Left lung (tissue), 10 donors: ENCODE measurements around the gene RPS6KA4. TPM values are rescaled to one million over a fixed set of nuclear protein-coding genes. Genes with fewer than 3 reads are reported as not detected.

Experiments used
- ATAC-seq: fragments of 200-7000 bp; cut with Tn5 transposase; one replicate; pipeline ENCODE4 v1.9.1; 2020; ENCODE audit warnings: moderate library complexity
- DNase-seq, 4 donors: peaks; one replicate each; pipeline ENCODE4 v3.0.0-alpha.2; 2013 to 2020
- H3K27ac ChIP-seq, 2 donors: fragments of 200-600 bp; sonication (generic) in 1 of 2; one replicate each; pipeline versions ENCODE4 v1.5.0 to v1.8.0; 2020 to 2021
- H3K27me3 ChIP-seq, 2 donors: fragments of 200-600 bp; sonication (generic) in 1 of 2; one replicate each; pipeline versions ENCODE4 v1.5.0 to v1.8.0; 2020 to 2021
- H3K36me3 ChIP-seq, 2 donors: fragments of 200-600 bp; sonication (generic) in 1 of 2; one replicate each; pipeline versions ENCODE4 v1.5.0 to v1.8.0; 2020 to 2021
- H3K4me1 ChIP-seq, 2 donors: fragments of 200-600 bp; one replicate each; pipeline ENCODE4 v1.8.0; 2021
- H3K4me3 ChIP-seq, 2 donors: fragments of 200-600 bp; sonication (generic) in 1 of 2; one replicate each; pipeline versions ENCODE4 v1.5.0 to v1.8.0; 2020 to 2021; ENCODE audit warnings: mild to moderate bottlenecking in 1 of 2
- H3K9me3 ChIP-seq, 2 donors: fragments of 200-600 bp; sonication (generic) in 1 of 2; one replicate each; pipeline versions ENCODE4 v1.5.0 to v1.8.0; 2020 to 2021
- intact Hi-C, 2 donors: fragments of 100-400 bp; cut with DNase I; formaldehyde crosslinking; loops; one replicate each; pipeline versions ENCODE4 v1.11.2 to v1.14.2; 2022
- polyA plus RNA-seq, 6 donors: library from polyadenylated mRNA; unstranded; fragments of 120-200 nt; gene quantifications; one replicate each; pipeline ENCODE4 v1.2.1, GENCODE V29; 2013; ENCODE audit not compliant: insufficient read length in 6 of 6
- total RNA-seq, 2 donors: library from RNA; stranded (reverse); fragmentation: NEBNext Ultra II Directional; extraction: Animal tissue kit (Norgen Biotek cat#: 25700); gene quantifications; one replicate each; pipeline ENCODE4 v1.2.1, GENCODE V29; 2021
- TF ChIP-seq, protein P1 (sequence below), 2 donors: fragments of 200-600 bp; sonication (generic) in 1 of 2; IDR thresholded peaks; one replicate each; pipeline versions ENCODE4 v1.5.0 to v1.8.0; 2021; ENCODE audit warnings: antibody characterized with exemption in 2 of 2
- donor health status: DM: no; HTN: yes; CAD: no.
- donor health status: DM: no; HTN: no; CAD: no.

RPS6KA4 gene
- total and polyA plus RNA-seq, 8 donors, result 10.6 to 57.6 (median 14.1) TPM

- Histone ChIP-seq H3K4me3 (peak within 1 kb of the TSS in 1 of 2 donors; percentile 49), H3K9me3 (no peaks in the 10 kb centered on the region), H3K4me1 (peaks cover 3 to 51% of the 10 kb centered on the region in 2 donors), H3K36me3 (peaks cover 0 to 19% of the 10 kb centered on the region in 2 donors), H3K27ac (peak within 1 kb of the TSS in 1 of 2 donors; percentile 86), H3K27me3 (no peaks in the 10 kb centered on the region)
- DNase-seq (peak in 2 of 4 donors; percentile 85 to 96), ATAC-seq (peak; percentile 8)
- intact Hi-C loops, result no loop called here
- TF ChIP-seq, protein P1, sequence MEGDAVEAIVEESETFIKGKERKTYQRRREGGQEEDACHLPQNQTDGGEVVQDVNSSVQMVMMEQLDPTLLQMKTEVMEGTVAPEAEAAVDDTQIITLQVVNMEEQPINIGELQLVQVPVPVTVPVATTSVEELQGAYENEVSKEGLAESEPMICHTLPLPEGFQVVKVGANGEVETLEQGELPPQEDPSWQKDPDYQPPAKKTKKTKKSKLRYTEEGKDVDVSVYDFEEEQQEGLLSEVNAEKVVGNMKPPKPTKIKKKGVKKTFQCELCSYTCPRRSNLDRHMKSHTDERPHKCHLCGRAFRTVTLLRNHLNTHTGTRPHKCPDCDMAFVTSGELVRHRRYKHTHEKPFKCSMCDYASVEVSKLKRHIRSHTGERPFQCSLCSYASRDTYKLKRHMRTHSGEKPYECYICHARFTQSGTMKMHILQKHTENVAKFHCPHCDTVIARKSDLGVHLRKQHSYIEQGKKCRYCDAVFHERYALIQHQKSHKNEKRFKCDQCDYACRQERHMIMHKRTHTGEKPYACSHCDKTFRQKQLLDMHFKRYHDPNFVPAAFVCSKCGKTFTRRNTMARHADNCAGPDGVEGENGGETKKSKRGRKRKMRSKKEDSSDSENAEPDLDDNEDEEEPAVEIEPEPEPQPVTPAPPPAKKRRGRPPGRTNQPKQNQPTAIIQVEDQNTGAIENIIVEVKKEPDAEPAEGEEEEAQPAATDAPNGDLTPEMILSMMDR (IDR thresholded peaks at IDR 0.05), result no peak
Observed at GRCh38 chr11:64339754-64340408, 19.1 kb upstream of the RPS6KA4 start, which contains the start of gene CCDC88B. TSS of gene CCDC88B (plus strand) at chr11:64340204. CDS start at chr11:64340267, 63 bp downstream.

DNA sequence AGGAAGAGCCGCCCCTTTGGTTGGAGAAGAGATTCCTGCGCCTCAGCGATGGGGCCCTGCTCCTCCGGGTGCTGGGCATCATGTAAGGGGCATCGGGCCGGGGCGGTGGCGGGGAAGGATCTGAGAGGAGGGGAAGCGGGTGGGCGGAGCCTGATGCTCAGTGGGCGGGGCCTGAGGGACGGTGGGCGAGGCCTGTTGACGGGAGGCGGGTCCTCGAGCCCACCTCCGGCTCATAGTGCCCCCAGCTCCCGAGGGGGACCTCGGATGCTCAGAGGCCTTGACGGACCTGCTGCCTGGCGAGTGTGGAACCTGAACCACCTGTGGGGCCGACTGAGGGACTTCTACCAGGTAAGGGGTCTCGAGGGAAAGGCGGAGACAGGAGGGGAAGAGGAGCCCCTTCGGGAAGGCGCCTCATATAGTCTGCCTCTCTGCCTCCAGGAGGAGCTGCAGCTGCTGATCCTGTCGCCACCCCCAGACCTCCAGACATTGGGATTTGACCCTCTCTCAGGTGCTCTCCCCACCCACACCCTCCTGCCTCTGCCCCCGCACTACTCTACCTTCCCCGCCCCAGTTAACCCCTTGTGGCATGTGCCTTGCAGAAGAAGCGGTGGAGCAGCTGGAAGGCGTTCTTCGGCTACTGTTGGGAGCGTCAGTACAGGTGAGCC is 18.2 kb upstream of the RPS6KA4 start:
- peak in 1 of 4 donors; percentile 94 for DNase-seq
- H3K27me3 ChIP-seq, result no peaks in the 10 kb centered on the region
- H3K36me3 ChIP-seq, result peaks cover 0 to 28% of the 10 kb centered on the region in 2 donors
- TF ChIP-seq, protein P1 (IDR thresholded peaks at IDR 0.05), result no peak
- no peaks in the 10 kb centered on the region for H3K9me3 ChIP-seq
- intact Hi-C loops, result no loop called here
- peaks cover 0 to 43% of the 10 kb centered on the region in 2 donors for H3K4me1 ChIP-seq
- peak overlapping the region in 1 of 2 donors; percentile 49 for H3K4me3 ChIP-seq
- H3K27ac ChIP-seq, result peak overlapping the region in 1 of 2 donors; percentile 86
- ATAC-seq, result no peak

GRCh38 chr11:64341429-64341828 is 17.5 kb upstream of the RPS6KA4 start:
- Histone ChIP-seq H3K9me3 (no peaks in the 10 kb centered on the region), H3K27ac (peak overlapping the region in 1 of 2 donors; percentile 86), H3K36me3 (peaks cover 0 to 31% of the 10 kb centered on the region in 2 donors), H3K4me1 (peaks cover 0 to 43% of the 10 kb centered on the region in 2 donors), H3K27me3 (no peaks in the 10 kb centered on the region), H3K4me3 (peak overlapping the region in 1 of 2 donors; percentile 49)
- intact Hi-C loops, result no loop called here
- DNase-seq (peak in 1 of 4 donors; percentile 84), ATAC-seq (no peak)
- TF ChIP-seq, protein P1 (IDR thresholded peaks at IDR 0.05), result no peak

GRCh38 chr11:64341851-64342791 is 16.8 kb upstream of the RPS6KA4 start:
- peak overlapping the region; percentile 7 to 49 for H3K4me3 ChIP-seq
- peak; percentile 95 for ATAC-seq
- H3K27ac ChIP-seq, result peak overlapping the region; percentile 27 to 86
- H3K27me3 ChIP-seq, result no peaks in the 10 kb centered on the region
- DNase-seq, result peak in 3 of 4 donors; percentile 84 to 99 (median 92)
- H3K9me3 ChIP-seq, result no peaks in the 10 kb centered on the region
- TF ChIP-seq, protein P1 (IDR thresholded peaks at IDR 0.05), result peak; percentile 25 to 42
- intact Hi-C loops, result no loop called here
- H3K36me3 ChIP-seq, result peaks cover 0 to 31% of the 10 kb centered on the region in 2 donors
- peaks cover 0 to 43% of the 10 kb centered on the region in 2 donors for H3K4me1 ChIP-seq
